Measurements from ENCODE around the gene NEGR1.

- TF ChIP-seq CTCF (IDR thresholded peaks at IDR 0.05; ENCODE audit: low read depth, low read length) (no peak), EZH2phosphoT487 (IDR thresholded peaks at IDR 0.05; ENCODE audit: low read depth) (no peak)
Observed at GRCh38 chr1:71987181-71987580, 295.2 kb downstream of the NEGR1 start.
